H1 (cell line): Measurements from ENCODE around the gene C4B. TPM values are rescaled to one million over a fixed set of nuclear protein-coding genes. Genes with fewer than 3 reads are reported as not detected.
A peak's percentile ranks its signal among the peaks of the same experiment; 100 is the strongest.
"Not testable (repeated sequence)": the region's sequence is repeated elsewhere in the genome, so short reads cannot be mapped to it uniquely, and the experiment has no call there.

Experiments used
- CTCF ChIA-PET: fragments of 300-600 bp; sonication (Branson Sonifier 250); formaldehyde crosslinking; loops from one replicate; lab custom pipeline; 2021; ENCODE audit not compliant: partially characterized antibody; lab: Charles Lee
- POLR2A ChIA-PET: fragments of 300-600 bp; sonication (Branson Sonifier 250); formaldehyde crosslinking; loops from one replicate; lab custom pipeline; 2021; ENCODE audit warnings: inconsistent platforms; ENCODE audit not compliant: partially characterized antibody; lab: Charles Lee
- DNase-seq, 2 experiments: peaks; one replicate each; pipeline versions ENCODE4 v3.0.0 to v3.0.0-alpha.2; 2010 to 2022; ENCODE audit warnings: low spot score in 2 of 2, low read depth in 1 of 2, mixed read lengths in 1 of 2
- FAIRE-seq: peaks from 2 replicates; lab custom pipeline; 2011; peaks lifted over from hg19 to GRCh38; lab: Jason Lieb, UNC
- H2AFZ ChIP-seq: 2 replicates; pipeline ENCODE4 v1.8.1; 2012; ENCODE audit warnings: low read length, inconsistent platforms
- H2AK5ac ChIP-seq: 2 replicates; pipeline ENCODE4 v1.6.1; 2013; ENCODE audit warnings: low read depth, low read length
- H2BK120ac ChIP-seq: replicated peaks from 2 replicates; pipeline ENCODE3; 2013; ENCODE audit warnings: low read depth, low read length, inconsistent platforms
- H2BK12ac ChIP-seq: 2 replicates; pipeline ENCODE4 v1.6.1; 2013; ENCODE audit warnings: low read depth, low read length
- H2BK15ac ChIP-seq: 2 replicates; pipeline ENCODE4 v1.6.1; 2013; ENCODE audit warnings: low read length
- H2BK20ac ChIP-seq: 2 replicates; pipeline ENCODE4 v1.6.1; 2013; ENCODE audit warnings: low read length
- H2BK5ac ChIP-seq: 2 replicates; pipeline ENCODE4 v1.6.1; 2013; ENCODE audit warnings: low read depth, low read length
- H3K14ac ChIP-seq: 2 replicates; pipeline ENCODE4 v1.6.1; 2013; ENCODE audit warnings: inconsistent platforms; ENCODE audit not compliant: insufficient read length
- H3K18ac ChIP-seq: 2 replicates; pipeline ENCODE4 v1.6.1; 2013; ENCODE audit warnings: low read length; ENCODE audit errors: extremely low read depth
- H3K23ac ChIP-seq: 2 replicates; pipeline ENCODE4 v1.6.1; 2013; ENCODE audit warnings: inconsistent platforms; ENCODE audit not compliant: insufficient read length
- H3K23me2 ChIP-seq: 2 replicates; pipeline ENCODE4 v1.6.1; 2013; ENCODE audit warnings: low read depth, low read length
- H3K27ac ChIP-seq: 2 replicates; pipeline ENCODE4 v1.6.1; 2011; ENCODE audit warnings: low read depth, low read length, inconsistent platforms
- H3K27me3 ChIP-seq, 4 experiments: replicated peaks in 1 of 4; 1 replicate in 1 of 4; 2 replicates in 3 of 4; pipeline versions ENCODE4 v1.6.1 to v1.8.1; 2011 to 2013; ENCODE audit warnings: low read length in 3 of 4, mild to moderate bottlenecking in 3 of 4, inconsistent platforms in 2 of 4, mixed read lengths in 2 of 4, moderate library complexity in 1 of 4; ENCODE audit not compliant: control insufficient read depth in 3 of 4, insufficient read depth in 3 of 4; ENCODE audit errors: extremely low read depth in 1 of 4
- H3K36me3 ChIP-seq, 4 experiments: 2 replicates each; pipeline versions ENCODE4 v1.6.1 to v1.8.1; 2011 to 2013; ENCODE audit warnings: mild to moderate bottlenecking in 4 of 4, low read length in 3 of 4, moderate library complexity in 2 of 4, control low read depth in 1 of 4, inconsistent platforms in 1 of 4; ENCODE audit not compliant: insufficient read depth in 4 of 4, control insufficient read depth in 2 of 4
- H3K4ac ChIP-seq: replicated peaks from 2 replicates; pipeline ENCODE3; 2013; ENCODE audit warnings: low read length, low read depth, mixed read lengths, inconsistent platforms; ENCODE audit not compliant: insufficient read length
- H3K4me1 ChIP-seq, 4 experiments: replicated peaks in 1 of 4; 1 replicate in 1 of 4; 2 replicates in 3 of 4; pipeline versions ENCODE4 v1.6.1 to v1.8.1; 2011 to 2013; ENCODE audit warnings: low read length in 3 of 4, inconsistent platforms in 2 of 4, mixed read lengths in 1 of 4; ENCODE audit not compliant: insufficient read depth in 4 of 4, control insufficient read depth in 3 of 4
- H3K4me2 ChIP-seq, 2 experiments: 2 replicates each; pipeline versions ENCODE4 v1.6.1 to v1.8.1; 2011 to 2013; ENCODE audit warnings: low read depth in 2 of 2, low read length in 2 of 2, control low read depth in 1 of 2, inconsistent platforms in 1 of 2, mild to moderate bottlenecking in 1 of 2; ENCODE audit not compliant: insufficient read depth in 1 of 2
- H3K4me3 ChIP-seq, 4 experiments: fragments of 200-600, 300-600 bp in 1 of 4; sonication (generic), shearing (Covaris generic), sonication (Bioruptor Twin) in 1 of 4; 2 replicates each; pipeline versions ENCODE4 v1.5.1 to v1.8.1; 2011 to 2016; ENCODE audit warnings: low read length in 4 of 4, low read depth in 3 of 4, control low read depth in 2 of 4, inconsistent platforms in 2 of 4, mild to moderate bottlenecking in 2 of 4, mixed read lengths in 1 of 4, moderate library complexity in 1 of 4; ENCODE audit not compliant: insufficient read depth in 2 of 4; ENCODE audit errors: extremely low read depth in 1 of 4
- H3K56ac ChIP-seq: replicated peaks from 2 replicates; pipeline ENCODE3; 2013; ENCODE audit warnings: low read depth, mild to moderate bottlenecking, mixed read lengths, low read length, inconsistent platforms; ENCODE audit not compliant: insufficient read length
- H3K79me1 ChIP-seq: 2 replicates; pipeline ENCODE4 v1.6.1; 2013; ENCODE audit warnings: low read depth, low read length, control low read depth
- H3K79me2 ChIP-seq, 2 experiments: 2 replicates each; pipeline versions ENCODE4 v1.6.1 to v1.8.1; 2012 to 2013; ENCODE audit warnings: low read length in 2 of 2, mild to moderate bottlenecking in 2 of 2, inconsistent platforms in 1 of 2; ENCODE audit not compliant: insufficient read depth in 2 of 2, control insufficient read depth in 1 of 2
- H3K9ac ChIP-seq, 4 experiments: replicated peaks in 1 of 4; 1 replicate in 1 of 4; 2 replicates in 3 of 4; pipeline versions ENCODE4 v1.6.1 to v1.8.1; 2011 to 2013; ENCODE audit warnings: low read depth in 3 of 4, low read length in 3 of 4, control low read depth in 2 of 4, mild to moderate bottlenecking in 2 of 4, moderate library complexity in 2 of 4, inconsistent platforms in 1 of 4; ENCODE audit errors: extremely low read depth in 1 of 4
- H3K9me3 ChIP-seq, 2 experiments: 2 replicates each; pipeline versions ENCODE4 v1.6.1 to v1.8.1; 2012 to 2013; ENCODE audit warnings: mild to moderate bottlenecking in 2 of 2, moderate library complexity in 2 of 2, control low read depth in 1 of 2, inconsistent platforms in 1 of 2, low read depth in 1 of 2, low read length in 1 of 2, mixed read lengths in 1 of 2; ENCODE audit not compliant: insufficient read depth in 2 of 2
- H4K20me1 ChIP-seq, 2 experiments: replicated peaks in 1 of 2; 2 replicates each; pipeline versions ENCODE3 to v1.8.1; 2011 to 2013; ENCODE audit warnings: inconsistent platforms in 2 of 2, low read length in 2 of 2, mild to moderate bottlenecking in 1 of 2; ENCODE audit not compliant: insufficient read depth in 2 of 2, control insufficient read depth in 1 of 2
- H4K5ac ChIP-seq: 2 replicates; pipeline ENCODE4 v1.6.1; 2013; ENCODE audit warnings: low read length, low read depth, mixed read lengths, inconsistent platforms; ENCODE audit not compliant: insufficient read length
- H4K8ac ChIP-seq: 2 replicates; pipeline ENCODE4 v1.8.0; 2013; ENCODE audit warnings: mild to moderate bottlenecking, moderate library complexity, low read length, inconsistent platforms; ENCODE audit not compliant: insufficient read depth; ENCODE audit errors: extremely low read depth
- H4K91ac ChIP-seq: replicated peaks from 2 replicates; pipeline ENCODE3; 2013; ENCODE audit warnings: low read length, mixed read lengths, inconsistent platforms; ENCODE audit not compliant: insufficient read length
- WGBS, 2 experiments: shearing (Covaris generic) in 1 of 2; methylation state at CpG; one replicate each; pipeline versions ENCODE4 v1.1.6 to v1.1.7; 2013 to 2015; ENCODE audit warnings: low lambda C conversion rate in 2 of 2, mixed read lengths in 2 of 2, inconsistent platforms in 1 of 2, low coverage in 1 of 2, missing lambda C conversion rate in 1 of 2; ENCODE audit not compliant: insufficient replicate concordance in 2 of 2, insufficient coverage in 1 of 2, insufficient read length in 1 of 2; ENCODE audit errors: extremely low coverage in 1 of 2, missing lambda C conversion rate in 1 of 2; 5-methylcytosine and 5-hydroxymethylcytosine counted together
- polyA plus RNA-seq, 7 experiments: library from polyadenylated mRNA; depleted of rRNA in 3 of 7; stranded (reverse) in 5 of 7; unstranded in 2 of 7; fragments of >200 nt in 5 of 7; fragments of 200-250 nt in 2 of 7; gene quantifications; 1 replicate in 5 of 7; 2 replicates in 1 of 7; 4 replicates in 1 of 7; pipeline versions ENCODE4 v1.2.1 to v1.2.3, GENCODE V29; 2011 to 2013; ENCODE audit warnings: missing spikeins in 2 of 7, mixed read lengths in 2 of 7
- total RNA-seq: library from RNA; stranded (reverse); fragmentation: NEBNext Ultra II Directional; extraction: Animal tissue kit (Norgen Biotek cat#: 25700); gene quantifications from 2 replicates; pipeline ENCODE4 v1.2.1, GENCODE V29; 2021

Gene C4B
- total and polyA plus RNA-seq, 2 of the 8 experiments (the other 6 are each of a cell fraction or from before 2014, with no cell fraction given) = 0.74 to 3.5 TPM

GRCh38 chr6:32009537-32009936 lies 5.1 kb upstream of the C4B start:
- H3K79me2 ChIP-seq, POLR2A ChIA-PET, H3K79me1 ChIP-seq, H2BK120ac ChIP-seq, H4K8ac ChIP-seq, H3K18ac ChIP-seq, H3K4me2 ChIP-seq, H3K27me3 ChIP-seq, DNase-seq, H4K91ac ChIP-seq, H3K23ac ChIP-seq, H3K36me3 ChIP-seq, H2BK15ac ChIP-seq, H3K4me1 ChIP-seq, H2BK12ac ChIP-seq, H3K14ac ChIP-seq, H3K4me3 ChIP-seq, H3K4ac ChIP-seq, H3K23me2 ChIP-seq, H4K20me1 ChIP-seq, H4K5ac ChIP-seq, H3K56ac ChIP-seq, FAIRE-seq, H2BK5ac ChIP-seq, H2AK5ac ChIP-seq, H3K9me3 ChIP-seq, H3K9ac ChIP-seq, H3K27ac ChIP-seq, H2BK20ac ChIP-seq, H2AFZ ChIP-seq, CTCF ChIA-PET: not testable (repeated sequence)
- no CpG with 5 or more reads among the region's 12 CpGs for WGBS, 2 experiments

DNA sequence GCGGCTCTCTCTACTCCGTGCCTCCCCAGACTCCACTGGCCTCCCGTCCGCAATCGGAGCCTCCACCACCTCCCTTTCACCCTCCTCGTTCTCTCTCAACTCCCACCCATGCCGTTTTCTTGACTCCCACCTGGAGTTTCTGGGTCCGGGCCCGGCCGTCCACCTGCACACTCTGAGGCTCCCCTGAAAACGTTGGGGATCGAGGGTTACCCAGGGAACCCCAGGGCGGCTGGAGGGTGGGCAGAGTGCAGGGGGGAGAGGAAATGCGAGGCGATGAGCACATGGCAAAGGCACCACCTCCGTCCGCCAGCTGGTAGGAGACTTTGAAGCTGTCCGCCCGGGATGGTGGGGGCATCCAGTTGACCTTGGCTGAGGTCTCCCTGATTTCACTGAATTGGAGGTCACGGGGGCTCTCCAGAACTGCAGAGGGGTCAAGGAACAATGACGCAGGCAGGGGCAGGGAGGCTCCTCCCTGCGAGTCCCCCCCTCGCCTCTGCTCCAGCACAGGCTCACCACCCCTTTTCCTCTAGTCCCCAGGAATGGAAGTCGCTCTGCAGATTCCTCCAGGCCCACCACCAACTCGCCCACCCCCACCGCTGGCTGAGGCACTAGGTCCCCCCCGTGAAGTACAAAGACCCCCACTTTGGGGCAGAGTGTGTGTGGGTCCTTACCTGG lies 3.6 kb upstream of the C4B start:
- no CpG with 5 or more reads among the region's 27 CpGs for WGBS, 2 experiments

More for the DNA sequence above, 3.6 kb upstream of the C4B start:
- H3K14ac ChIP-seq, H2BK20ac ChIP-seq, H2BK5ac ChIP-seq, H3K4me2 ChIP-seq, H4K8ac ChIP-seq, H3K79me1 ChIP-seq, H2BK12ac ChIP-seq, H3K79me2 ChIP-seq, H2AK5ac ChIP-seq, H2BK15ac ChIP-seq, H4K20me1 ChIP-seq, H3K36me3 ChIP-seq, FAIRE-seq, H3K23ac ChIP-seq, CTCF ChIA-PET, POLR2A ChIA-PET, H4K91ac ChIP-seq, H3K56ac ChIP-seq, H3K23me2 ChIP-seq, H4K5ac ChIP-seq, H3K9me3 ChIP-seq, H3K4me1 ChIP-seq, H3K18ac ChIP-seq, H2AFZ ChIP-seq, H3K27ac ChIP-seq, H3K4me3 ChIP-seq, H3K4ac ChIP-seq, H3K9ac ChIP-seq, H2BK120ac ChIP-seq, H3K27me3 ChIP-seq: not testable (repeated sequence)
- peak in 1 of 2 experiments; percentile 7 for DNase-seq
